Peyer's patch (tissue), 4 donors: ENCODE data around the gene EDC4. TPM values are rescaled to one million over a fixed set of nuclear protein-coding genes. Genes with fewer than 3 reads are reported as not detected.

ENCODE experiments used
- DNase-seq, 3 donors: peaks; one replicate each; pipeline ENCODE4 v3.0.0-alpha.2; 2017 to 2019
- H3K27ac ChIP-seq, 4 donors: fragments of 200-600 bp; sonication (generic); one replicate each; pipeline ENCODE4 v1.5.1; 2016 to 2019
- H3K27me3 ChIP-seq, 2 donors: fragments of 200-600 bp; sonication (generic); one replicate each; pipeline ENCODE4 v1.5.1; 2019
- H3K36me3 ChIP-seq, 3 donors: fragments of 200-600 bp; sonication (generic); one replicate each; pipeline ENCODE4 v1.5.1; 2016 to 2019
- H3K4me1 ChIP-seq, 4 donors: fragments of 200-600 bp; sonication (generic); one replicate each; pipeline ENCODE4 v1.5.1; 2016 to 2019
- H3K4me3 ChIP-seq, 4 donors: fragments of 200-600 bp; sonication (generic); 1 replicate in 3 of 4; 2 replicates in 1 of 4; pipeline ENCODE4 v1.5.1; 2016 to 2019; ENCODE audit warnings: mild to moderate bottlenecking in 1 of 4
- H3K9me3 ChIP-seq, 4 donors: fragments of 200-600 bp; sonication (generic); one replicate each; pipeline ENCODE4 v1.5.1; 2016 to 2019; ENCODE audit warnings: mild to moderate bottlenecking in 1 of 4
- CTCF ChIP-seq, 6 experiments: fragments of 450-650 bp in 4 of 6; fragments of 200-600 bp in 2 of 6; sonication (generic) in 1 of 6; IDR thresholded peaks; one replicate each; pipeline ENCODE4 v1.5.1; 2017 to 2019; ENCODE audit warnings: antibody characterized with exemption in 6 of 6, mild to moderate bottlenecking in 3 of 6, moderate library complexity in 1 of 6
- POLR2A ChIP-seq, 2 donors: fragments of 450-650 bp; IDR thresholded peaks; one replicate each; pipeline ENCODE4 v1.5.1; 2017; ENCODE audit warnings: antibody characterized with exemption in 2 of 2, mild to moderate bottlenecking in 2 of 2, moderate library complexity in 2 of 2
- total RNA-seq, 4 donors: library from RNA; depleted of rRNA; stranded (reverse); fragments of >200 nt; gene quantifications; one replicate each; pipeline ENCODE4 v1.1.0, GENCODE V29; 2016

EDC4 gene
- total RNA-seq = 100 to 1,000 TPM in 2 of 4 donors, 10 to 100 TPM in 2; 94.2 to 154 (median 114) TPM

- Histone ChIP-seq H3K4me3 (peak within 1 kb of the TSS; percentile 71 to 100 (median 78)), H3K27ac (peak within 1 kb of the TSS; percentile 63 to 90 (median 76)), H3K36me3 (peaks cover 0 to 49% (median 0%) of the 10 kb centered on the region in 3 donors), H3K4me1 (peaks cover 0 to 31% (median 11%) of the 10 kb centered on the region in 4 donors), H3K9me3 (no peaks in the 10 kb centered on the region), H3K27me3 (no peaks in the 10 kb centered on the region)
- DNase-seq = peak; percentile 81 to 92 (median 87)
- TF ChIP-seq POLR2A (IDR thresholded peaks at IDR 0.05) (peak; percentile 54 to 62), CTCF (IDR thresholded peaks at IDR 0.05) (no peak)
Observed at GRCh38 chr16:67872631-67873434, at the start of gene EDC4. TSS of gene EDC4 (plus strand) at chr16:67873052. CDS start at chr16:67873262, 210 bp downstream.

DNA sequence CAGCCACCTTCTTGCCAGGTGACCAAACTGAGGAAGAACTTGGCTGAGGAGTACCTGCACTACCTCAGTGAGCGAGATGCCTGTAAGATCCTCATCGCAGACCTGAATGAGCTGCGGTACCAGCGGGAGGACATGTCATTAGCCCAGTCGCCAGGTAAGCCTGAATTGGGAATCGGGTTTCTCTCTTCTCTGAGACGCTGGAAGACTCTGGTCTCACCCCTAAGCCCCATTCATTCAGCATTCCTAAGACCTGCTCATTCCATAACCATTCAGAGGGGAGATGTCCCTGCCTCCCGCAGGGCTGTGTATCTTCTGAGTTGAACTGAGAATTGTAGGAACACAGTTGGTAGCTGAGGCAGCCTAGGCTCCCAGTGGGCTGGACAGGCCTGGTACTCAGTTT lies 47.7 kb upstream of the EDC4 start:
- no peak overlapping the region for H3K27ac ChIP-seq
- DNase-seq = no peak
- TF ChIP-seq POLR2A (IDR thresholded peaks at IDR 0.05) (no peak), CTCF (IDR thresholded peaks at IDR 0.05) (no peak)
- no peaks in the 10 kb centered on the region for H3K4me1 ChIP-seq
- no peak overlapping the region for H3K4me3 ChIP-seq
- no peaks in the 10 kb centered on the region for H3K9me3 ChIP-seq
- H3K36me3 ChIP-seq = peaks cover 0 to 22% (median 0%) of the 10 kb centered on the region in 3 donors
- no peaks in the 10 kb centered on the region for H3K27me3 ChIP-seq

- peaks cover 0 to 30% (median 0%) of the 10 kb centered on the region in 3 donors for H3K36me3 ChIP-seq
- H3K4me1 ChIP-seq = no peaks in the 10 kb centered on the region
- H3K27ac ChIP-seq = no peak overlapping the region
- no peak for TF ChIP-seq CTCF (IDR thresholded peaks at IDR 0.05)
- TF ChIP-seq POLR2A (IDR thresholded peaks at IDR 0.05) = no peak
- no peaks in the 10 kb centered on the region for H3K9me3 ChIP-seq
- H3K4me3 ChIP-seq = no peak overlapping the region
- no peaks in the 10 kb centered on the region for H3K27me3 ChIP-seq
- DNase-seq = no peak
Observed at GRCh38 chr16:67825906-67826305, 46.9 kb upstream of the EDC4 start.

- H3K4me1 ChIP-seq = peaks cover 0 to 10% (median 5%) of the 10 kb centered on the region in 4 donors
- H3K27ac ChIP-seq = no peak overlapping the region
- H3K36me3 ChIP-seq = peaks cover 0 to 44% (median 0%) of the 10 kb centered on the region in 3 donors
- no peak overlapping the region for H3K4me3 ChIP-seq
- no peaks in the 10 kb centered on the region for H3K27me3 ChIP-seq
- H3K9me3 ChIP-seq = no peaks in the 10 kb centered on the region
- no peak for TF ChIP-seq POLR2A (IDR thresholded peaks at IDR 0.05)
- TF ChIP-seq CTCF (IDR thresholded peaks at IDR 0.05) = no peak
- no peak for DNase-seq
Observed at GRCh38 chr16:67828651-67829050, 44.2 kb upstream of the EDC4 start.

DNA sequence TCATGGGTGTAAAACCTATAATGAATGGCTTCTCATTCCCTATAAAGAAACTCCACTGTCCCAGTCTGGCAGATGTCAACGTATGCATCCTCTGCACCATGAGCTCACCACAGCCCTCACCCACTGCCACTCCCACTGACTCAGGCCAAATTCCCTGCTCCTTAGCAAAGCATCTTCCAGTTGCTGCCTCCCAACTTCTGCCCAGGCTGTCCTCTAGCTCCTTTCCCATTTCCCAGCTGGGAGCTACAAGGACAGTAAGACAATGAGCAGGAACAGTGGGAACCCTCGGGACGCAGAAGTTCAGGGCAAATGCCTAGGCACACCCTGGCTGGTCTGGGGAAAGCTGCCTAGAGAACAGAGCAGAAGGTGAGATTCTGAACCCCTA lies 39.8 kb upstream of the EDC4 start:
- Histone ChIP-seq H3K36me3 (peaks cover 0 to 37% (median 0%) of the 10 kb centered on the region in 3 donors), H3K9me3 (no peaks in the 10 kb centered on the region), H3K4me1 (peaks cover 0 to 10% (median 7%) of the 10 kb centered on the region in 4 donors), H3K4me3 (peak overlapping the region; percentile 60 to 96 (median 75)), H3K27me3 (no peaks in the 10 kb centered on the region), H3K27ac (peak overlapping the region in 3 of 4 donors; percentile 36 to 76 (median 75))
- no peak for TF ChIP-seq CTCF (IDR thresholded peaks at IDR 0.05)
- no peak for TF ChIP-seq POLR2A (IDR thresholded peaks at IDR 0.05)
- no peak for DNase-seq
